ENCODE results near the gene CCDC51.
A peak's percentile ranks its signal among the peaks of the same experiment; 100 is the strongest.

CCDC51 gene

GRCh38 chr3:48439820-48440589 lies at the start of gene CCDC51, which contains the start of gene TMA7:
TSS of gene CCDC51 (minus strand) at chr3:48440119. CDS start at chr3:48435128, 4,991 bp downstream.
TSS of gene TMA7 (plus strand) at chr3:48440257. CDS start at chr3:48440297, 40 bp downstream.
- TF ChIP-seq GATA2 (IDR thresholded peaks at IDR 0.05; ENCODE audit: low read depth, low read length), result peak; percentile 61
- TF ChIP-seq GATA3 (IDR thresholded peaks at IDR 0.05; ENCODE audit: low read depth, low read length), result no peak

- TF ChIP-seq GATA3 (IDR thresholded peaks at IDR 0.05; ENCODE audit: low read depth, low read length), result no peak
- no peak for TF ChIP-seq GATA2 (IDR thresholded peaks at IDR 0.05; ENCODE audit: low read depth, low read length)
Observed at GRCh38 chr3:48486952-48487351, 47.0 kb upstream of the CCDC51 start.

- no peak for TF ChIP-seq GATA3 (IDR thresholded peaks at IDR 0.05; ENCODE audit: low read depth, low read length)
- no peak for TF ChIP-seq GATA2 (IDR thresholded peaks at IDR 0.05; ENCODE audit: low read depth, low read length)
Observed at GRCh38 chr3:48478626-48479555, 39.0 kb upstream of the CCDC51 start.

GRCh38 chr3:48477959-48478520 lies 38.1 kb upstream of the CCDC51 start:
- no peak for TF ChIP-seq GATA3 (IDR thresholded peaks at IDR 0.05; ENCODE audit: low read depth, low read length)
- no peak for TF ChIP-seq GATA2 (IDR thresholded peaks at IDR 0.05; ENCODE audit: low read depth, low read length)

GRCh38 chr3:48476426-48477053 lies 36.6 kb upstream of the CCDC51 start:
- TF ChIP-seq GATA2 (IDR thresholded peaks at IDR 0.05; ENCODE audit: low read depth, low read length), result no peak
- no peak for TF ChIP-seq GATA3 (IDR thresholded peaks at IDR 0.05; ENCODE audit: low read depth, low read length)

- no peak for TF ChIP-seq GATA2 (IDR thresholded peaks at IDR 0.05; ENCODE audit: low read depth, low read length)
- no peak for TF ChIP-seq GATA3 (IDR thresholded peaks at IDR 0.05; ENCODE audit: low read depth, low read length)
Observed at GRCh38 chr3:48475188-48475587, 35.3 kb upstream of the CCDC51 start.

- no peak for TF ChIP-seq GATA3 (IDR thresholded peaks at IDR 0.05; ENCODE audit: low read depth, low read length)
- no peak for TF ChIP-seq GATA2 (IDR thresholded peaks at IDR 0.05; ENCODE audit: low read depth, low read length)
Observed at GRCh38 chr3:48474619-48475018, 34.7 kb upstream of the CCDC51 start.

GRCh38 chr3:48473617-48473952 lies 33.7 kb upstream of the CCDC51 start:
- no peak for TF ChIP-seq GATA2 (IDR thresholded peaks at IDR 0.05; ENCODE audit: low read depth, low read length)
- TF ChIP-seq GATA3 (IDR thresholded peaks at IDR 0.05; ENCODE audit: low read depth, low read length), result no peak

GRCh38 chr3:48472923-48473616 lies 33.2 kb upstream of the CCDC51 start:
- TF ChIP-seq GATA2 (IDR thresholded peaks at IDR 0.05; ENCODE audit: low read depth, low read length) (no peak), GATA3 (IDR thresholded peaks at IDR 0.05; ENCODE audit: low read depth, low read length) (no peak)

- TF ChIP-seq GATA2 (IDR thresholded peaks at IDR 0.05; ENCODE audit: low read depth, low read length) (no peak), GATA3 (IDR thresholded peaks at IDR 0.05; ENCODE audit: low read depth, low read length) (no peak)
Observed at GRCh38 chr3:48472673-48472922, 32.7 kb upstream of the CCDC51 start.

GRCh38 chr3:48470286-48470685 lies 30.4 kb upstream of the CCDC51 start:
- no peak for TF ChIP-seq GATA2 (IDR thresholded peaks at IDR 0.05; ENCODE audit: low read depth, low read length)
- no peak for TF ChIP-seq GATA3 (IDR thresholded peaks at IDR 0.05; ENCODE audit: low read depth, low read length)

GRCh38 chr3:48469046-48469915 lies 29.4 kb upstream of the CCDC51 start:
- TF ChIP-seq GATA3 (IDR thresholded peaks at IDR 0.05; ENCODE audit: low read depth, low read length) (no peak), GATA2 (IDR thresholded peaks at IDR 0.05; ENCODE audit: low read depth, low read length) (no peak)

- TF ChIP-seq GATA2 (IDR thresholded peaks at IDR 0.05; ENCODE audit: low read depth, low read length), result no peak
- TF ChIP-seq GATA3 (IDR thresholded peaks at IDR 0.05; ENCODE audit: low read depth, low read length), result no peak
Observed at GRCh38 chr3:48468329-48468731, 28.4 kb upstream of the CCDC51 start.

Measured in SH-SY5Y (cell line).